Measurements from ENCODE around the gene TBC1D17.
A peak's percentile ranks its signal among the peaks of the same experiment; 100 is the strongest.

TBC1D17 gene

GRCh38 chr19:49875177-49875576, 2.3 kb upstream of the TBC1D17 start:
- DNase-seq (ENCODE audit: low read depth in 2 of 3, low spot score in 2 of 3): no peak

DNA sequence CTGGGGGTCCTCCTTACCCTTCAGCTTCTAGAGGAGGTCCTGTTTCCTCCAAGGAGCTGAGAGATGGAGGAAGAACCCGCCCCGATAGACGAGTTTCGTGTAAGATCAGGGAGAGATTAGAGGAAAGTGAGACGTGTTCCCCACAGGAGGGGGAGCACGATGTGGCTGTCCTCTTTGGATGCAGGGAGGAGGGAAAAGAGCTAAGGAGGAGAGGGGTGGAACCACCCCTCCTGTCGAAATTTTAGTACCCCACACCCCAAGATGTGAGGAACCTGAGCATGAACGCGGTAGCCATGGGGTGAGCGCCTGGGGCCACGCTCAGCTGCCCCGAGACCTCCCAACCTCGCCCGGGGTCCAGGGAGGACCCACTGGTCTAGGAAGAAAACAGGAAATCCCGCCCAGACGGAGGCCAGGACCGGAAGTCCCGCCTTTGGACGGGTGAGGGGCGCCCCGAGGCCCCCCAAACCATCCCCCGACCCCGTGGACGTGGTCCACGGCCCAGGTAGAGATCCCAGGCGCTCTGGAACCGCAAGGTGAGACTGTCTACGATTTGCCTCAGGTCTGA, 1.6 kb upstream of the TBC1D17 start:
- DNase-seq (ENCODE audit: low read depth in 2 of 3, low spot score in 2 of 3): peak in 1 of 3 experiments; percentile 37

GRCh38 chr19:49876422-49877019, 981 bp upstream of the TBC1D17 start:
- DNase-seq (ENCODE audit: low read depth in 2 of 3, low spot score in 2 of 3): peak; percentile 84 to 95 (median 88)

DNA sequence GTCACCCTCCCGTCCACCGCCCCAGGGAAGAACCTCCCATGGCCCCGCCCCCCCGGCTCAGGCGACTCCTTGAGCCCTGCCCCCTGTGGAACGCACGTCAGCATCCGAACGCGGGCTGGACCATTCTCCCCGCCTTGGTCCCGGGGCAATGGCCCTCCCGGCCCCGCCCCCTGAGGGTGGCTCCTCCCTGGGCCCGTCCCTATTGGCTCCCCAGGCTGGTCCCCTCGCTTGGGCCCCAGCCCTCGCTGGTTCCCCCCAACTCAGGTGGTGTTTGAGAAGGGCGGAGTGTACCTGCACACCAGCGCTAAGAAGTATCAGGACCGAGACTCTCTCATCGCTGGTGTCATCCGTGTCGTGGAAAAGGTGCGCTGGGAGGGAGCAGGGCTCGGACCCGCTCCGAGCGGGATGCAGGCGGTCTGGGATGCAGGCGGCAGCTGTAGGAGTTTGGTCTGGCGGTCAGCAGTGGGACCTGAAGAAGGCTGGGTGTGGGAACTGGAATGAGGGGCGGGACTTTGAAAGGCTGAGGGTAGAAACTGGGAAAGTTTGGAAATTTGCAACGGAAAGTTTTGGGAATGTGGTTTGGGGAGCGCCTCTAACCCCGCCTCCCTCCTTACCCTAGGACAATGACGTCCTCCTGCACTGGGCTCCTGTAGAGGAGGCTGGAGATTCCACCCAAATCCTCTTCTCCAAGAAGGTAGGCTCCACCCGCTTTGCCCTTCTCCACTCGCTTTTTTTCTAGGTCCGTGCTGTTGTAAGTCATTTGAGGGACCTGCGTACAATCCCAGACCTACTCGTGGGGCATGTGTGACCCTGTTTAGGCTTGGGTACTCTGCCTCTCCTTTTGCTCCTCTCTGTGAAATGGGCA, 609 bp downstream of the TBC1D17 start:
- peak; percentile 95 to 97 (median 97) for DNase-seq (ENCODE audit: low read depth in 2 of 3, low spot score in 2 of 3)

DNA sequence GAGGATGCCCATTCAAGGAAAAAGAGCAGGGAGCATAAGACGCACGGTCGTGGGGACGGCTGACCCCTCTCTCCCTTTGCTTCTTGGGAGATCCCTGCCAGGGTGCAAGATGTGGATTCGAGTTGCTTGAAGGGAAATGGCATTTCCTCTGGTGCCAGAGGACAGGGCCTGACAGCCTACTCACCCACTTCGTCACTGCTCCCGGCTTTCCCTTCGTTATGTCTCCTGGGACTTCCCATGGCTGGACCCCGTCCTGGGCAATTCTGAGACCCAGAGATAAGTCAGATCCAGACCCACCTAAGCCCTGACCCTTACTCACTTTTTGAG, 1.2 kb downstream of the TBC1D17 start:
- no peak for DNase-seq (ENCODE audit: low read depth in 2 of 3, low spot score in 2 of 3)

DNA sequence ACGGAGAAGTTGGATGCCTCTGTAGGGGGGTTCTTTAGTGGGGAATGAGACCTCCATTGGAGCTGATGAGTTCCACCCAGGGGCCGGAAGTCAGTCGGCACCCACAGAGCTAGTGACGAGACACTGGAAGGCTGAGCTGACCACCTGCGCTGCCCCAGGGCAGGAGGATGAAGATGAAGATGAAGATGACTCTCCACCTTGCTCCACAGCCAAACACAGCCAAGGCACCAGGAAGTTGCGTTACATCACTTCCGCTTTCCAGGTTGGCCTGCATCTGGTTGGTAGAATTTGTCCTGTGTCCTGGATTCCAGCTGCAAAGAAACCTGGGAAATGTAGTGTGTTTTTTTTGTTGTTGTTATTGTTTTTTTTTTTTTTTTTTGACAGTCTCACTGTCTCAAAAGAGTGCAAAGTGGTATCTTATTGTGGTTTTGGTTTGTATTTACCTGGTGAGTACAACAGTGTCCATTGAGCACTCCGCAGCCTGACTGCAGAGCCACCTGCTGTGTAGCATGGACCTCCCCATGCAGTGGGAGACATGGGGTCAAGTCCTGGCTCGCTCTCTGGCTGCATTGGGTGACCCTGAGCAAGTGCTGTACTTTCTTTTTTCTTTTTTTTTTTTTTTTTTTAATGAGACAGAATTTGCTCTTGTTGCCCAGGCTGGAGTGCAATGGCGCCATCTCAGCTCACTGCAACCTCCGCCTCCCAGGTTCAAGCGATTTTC, 1.9 kb downstream of the TBC1D17 start:
- DNase-seq (ENCODE audit: low read depth in 2 of 3, low spot score in 2 of 3): no peak

GRCh38 chr19:49880162-49880869, 2.8 kb downstream of the TBC1D17 start:
- DNase-seq (ENCODE audit: low read depth in 2 of 3, low spot score in 2 of 3): no peak

DNA sequence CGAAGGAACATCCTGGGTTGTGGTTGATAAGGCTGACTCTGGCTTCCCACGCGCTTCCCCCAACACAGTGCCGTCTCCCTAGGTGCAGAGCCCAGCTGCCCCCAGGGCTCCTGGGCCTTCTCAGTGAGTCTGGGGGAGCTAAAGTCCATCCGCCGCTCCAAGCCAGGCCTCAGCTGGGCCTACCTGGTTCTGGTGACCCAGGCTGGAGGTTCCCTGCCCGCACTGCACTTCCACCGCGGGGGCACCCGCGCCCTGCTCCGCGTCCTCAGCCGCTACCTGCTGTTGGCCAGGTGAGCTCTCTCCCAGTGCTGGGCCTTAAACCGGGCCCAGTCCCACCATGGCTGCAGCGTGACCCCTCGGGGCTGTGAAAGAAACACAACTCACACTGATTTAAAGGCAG, 3.7 kb downstream of the TBC1D17 start:
- DNase-seq (ENCODE audit: low read depth in 2 of 3, low spot score in 2 of 3): no peak

- DNase-seq (ENCODE audit: low read depth in 2 of 3, low spot score in 2 of 3): no peak
Observed at GRCh38 chr19:49881672-49882394, 4.3 kb downstream of the TBC1D17 start.

DNA sequence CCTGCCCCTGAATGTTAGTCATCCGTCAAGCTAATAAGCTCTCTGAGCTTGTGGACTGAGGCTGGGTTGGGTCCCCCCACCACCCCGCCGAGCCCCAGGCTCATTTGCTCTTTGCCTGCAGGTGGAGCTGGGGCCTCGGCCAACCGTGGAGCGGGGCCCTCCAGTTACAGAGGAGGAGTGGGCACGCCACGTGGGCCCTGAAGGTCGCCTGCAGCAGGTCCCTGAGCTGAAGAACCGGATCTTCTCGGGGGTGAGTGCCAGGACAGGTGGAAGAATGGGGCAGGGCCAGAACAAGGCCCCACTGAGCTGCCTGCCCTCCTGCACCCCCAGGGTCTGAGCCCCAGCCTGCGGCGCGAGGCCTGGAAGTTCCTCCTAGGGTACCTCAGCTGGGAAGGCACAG, 5.1 kb downstream of the TBC1D17 start:
- no peak for DNase-seq (ENCODE audit: low read depth in 2 of 3, low spot score in 2 of 3)

DNA sequence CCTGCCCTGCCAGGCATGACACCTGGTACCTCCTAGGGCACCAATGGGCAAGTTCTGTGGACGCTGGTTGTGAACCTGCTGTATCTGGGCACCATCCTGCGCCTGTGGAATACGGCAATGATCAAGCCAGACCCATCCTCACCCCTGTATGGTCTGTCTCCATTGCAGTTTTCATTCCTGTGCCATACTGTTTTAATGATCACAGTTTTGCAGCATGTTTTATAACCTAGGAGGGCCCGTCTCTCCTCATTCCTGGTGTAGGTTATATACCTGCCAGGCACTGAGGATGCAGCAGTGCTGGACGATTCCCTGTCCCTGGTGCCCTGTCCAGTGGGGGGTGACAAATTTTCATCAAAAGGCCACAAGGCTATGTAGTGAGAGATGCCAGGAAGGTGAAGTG, 5.6 kb downstream of the TBC1D17 start:
- no peak for DNase-seq (ENCODE audit: low read depth in 2 of 3, low spot score in 2 of 3)

GRCh38 chr19:49884109-49884508, 6.6 kb downstream of the TBC1D17 start:
- no peak for DNase-seq (ENCODE audit: low read depth in 2 of 3, low spot score in 2 of 3)

GRCh38 chr19:49884760-49885159, 7.3 kb downstream of the TBC1D17 start:
- DNase-seq (ENCODE audit: low read depth in 2 of 3, low spot score in 2 of 3): no peak

- DNase-seq (ENCODE audit: low read depth in 2 of 3, low spot score in 2 of 3): no peak
Observed at GRCh38 chr19:49887037-49887664, 9.6 kb downstream of the TBC1D17 start.

DNA sequence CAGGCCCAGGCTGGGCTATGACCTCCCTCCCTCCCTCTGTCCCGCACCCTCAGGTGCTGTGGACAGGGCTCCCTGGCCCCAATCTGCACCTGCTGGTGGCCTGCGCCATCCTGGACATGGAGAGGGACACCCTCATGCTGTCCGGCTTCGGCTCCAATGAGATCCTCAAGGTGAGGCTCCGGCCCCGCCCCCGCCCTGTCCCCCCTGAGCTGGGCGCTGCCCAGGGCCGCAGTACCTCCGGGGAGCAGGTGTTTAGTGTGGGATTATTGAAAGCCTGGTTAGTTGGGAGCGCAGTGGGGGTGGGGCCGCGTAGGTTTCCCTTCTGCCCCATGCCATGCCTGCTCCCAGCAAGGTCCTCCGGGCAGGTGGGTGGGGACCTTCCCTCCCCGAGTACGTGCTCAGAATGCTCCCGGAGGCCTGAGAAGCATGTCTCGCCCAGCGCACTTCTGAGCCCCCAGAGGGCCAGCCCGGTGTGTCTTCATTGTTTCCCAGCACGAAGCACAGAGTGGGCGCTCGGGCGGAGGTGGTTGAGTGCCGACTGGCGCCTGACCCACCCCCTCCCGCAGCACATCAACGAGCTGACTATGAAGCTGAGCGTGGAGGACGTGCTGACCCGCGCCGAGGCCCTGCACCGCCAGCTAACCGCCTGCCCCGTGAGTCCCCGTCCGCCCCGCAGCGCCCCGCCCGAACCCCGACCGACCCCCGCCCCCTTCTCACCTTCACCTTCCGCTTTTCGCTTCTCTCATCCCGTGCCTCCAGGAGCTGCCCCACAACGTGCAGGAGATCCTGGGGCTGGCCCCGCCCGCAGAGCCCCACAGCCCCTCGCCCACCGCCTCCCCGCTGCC, 10.4 kb downstream of the TBC1D17 start:
- DNase-seq (ENCODE audit: low read depth in 2 of 3, low spot score in 2 of 3): no peak

DNA sequence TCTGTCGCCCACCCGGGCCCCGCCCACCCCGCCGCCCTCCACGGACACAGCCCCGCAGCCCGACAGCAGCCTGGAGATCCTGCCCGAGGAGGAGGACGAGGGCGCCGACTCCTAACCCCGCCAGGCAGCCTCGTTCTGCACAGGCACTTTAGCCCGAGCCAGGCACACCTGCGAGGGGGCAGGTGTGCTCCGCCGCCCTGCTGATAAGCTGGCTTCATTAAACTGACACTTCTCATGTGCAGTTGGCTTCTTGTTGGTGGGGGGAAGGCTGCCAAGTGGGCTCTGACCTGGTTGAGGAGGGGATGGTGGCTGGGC, 11.0 kb downstream of the TBC1D17 start:
- no peak for DNase-seq (ENCODE audit: low read depth in 2 of 3, low spot score in 2 of 3)

DNA sequence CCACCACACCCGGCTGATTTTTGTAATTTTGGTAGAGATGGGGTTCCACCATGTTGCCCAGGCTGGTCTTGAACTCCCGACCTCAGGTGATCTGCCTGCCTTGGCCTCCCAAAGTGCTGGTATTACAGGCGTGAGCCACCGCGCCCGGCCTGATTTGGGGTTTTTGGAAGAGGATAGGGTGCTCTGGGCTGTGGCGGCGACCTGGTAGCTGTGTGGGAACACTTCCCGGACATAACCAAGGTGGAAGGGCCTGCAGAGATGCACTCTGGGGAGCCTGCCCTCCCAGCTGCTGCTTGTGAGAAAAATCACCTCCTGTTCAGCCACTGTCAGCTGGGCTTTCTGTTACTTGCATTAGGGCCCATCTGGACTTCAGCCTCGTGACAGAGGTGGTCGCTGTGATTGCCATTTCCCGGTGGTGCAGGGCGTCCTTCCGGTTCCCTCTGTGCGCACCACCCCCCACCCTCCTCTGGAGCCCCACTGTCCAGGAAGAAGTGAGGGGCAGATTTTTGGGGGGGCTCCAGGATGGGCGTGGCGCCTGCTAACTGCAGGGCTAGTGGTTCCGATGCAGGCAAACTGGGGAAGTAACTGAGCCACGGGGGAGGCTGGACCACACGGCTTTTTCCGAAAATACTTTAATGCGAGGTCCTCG, 11.7 kb downstream of the TBC1D17 start:
- DNase-seq (ENCODE audit: low read depth in 2 of 3, low spot score in 2 of 3): no peak

GRCh38 chr19:49889687-49890348, 12.3 kb downstream of the TBC1D17 start:
- peak; percentile 46 to 51 (median 48) for DNase-seq (ENCODE audit: low read depth in 2 of 3, low spot score in 2 of 3)
